Choroid plexus epithelial cell (primary cell): ENCODE data around the gene P2RY4.
"Not testable (repeated sequence)": the region's sequence is repeated elsewhere in the genome, so short reads cannot be mapped to it uniquely, and the experiment has no call there.

Experiments
- DNase-seq: peaks from one replicate; pipeline ENCODE4 v3.0.0-alpha.2; 2010; ENCODE audit warnings: low read depth
- H3K4me3 ChIP-seq: 2 replicates; pipeline ENCODE4 v1.5.1; 2011; ENCODE audit warnings: low read depth, mild to moderate bottlenecking, control low read depth, low read length, moderate library complexity
- CTCF ChIP-seq: conservative IDR thresholded peaks from 2 replicates; pipeline ENCODE4 v1.5.1; 2011; ENCODE audit warnings: low read depth, mild to moderate bottlenecking, control low read depth, inconsistent platforms, low read length, moderate library complexity

P2RY4 gene

GRCh38 chrX:70226687-70227086, 33.3 kb downstream of the P2RY4 start:
- no peak overlapping the region for H3K4me3 ChIP-seq
- no peak for DNase-seq
- TF ChIP-seq CTCF = no peak

GRCh38 chrX:70226048-70226447, 34.0 kb downstream of the P2RY4 start:
- H3K4me3 ChIP-seq = no peak overlapping the region
- no peak for DNase-seq
- no peak for TF ChIP-seq CTCF

- TF ChIP-seq CTCF = no peak
Observed at GRCh38 chrX:70219938-70220764, 39.9 kb downstream of the P2RY4 start.

GRCh38 chrX:70209570-70209969, 50.4 kb downstream of the P2RY4 start:
- DNase-seq, H3K4me3 ChIP-seq: not testable (repeated sequence)

More at GRCh38 chrX:70219938-70220764, 39.9 kb downstream of the P2RY4 start:
- H3K4me3 ChIP-seq = no peak overlapping the region
- DNase-seq = peak; percentile 1

GRCh38 chrX:70208479-70208878, 51.5 kb downstream of the P2RY4 start:
- no peak for TF ChIP-seq CTCF
- H3K4me3 ChIP-seq = no peak overlapping the region
- DNase-seq = peak; percentile 11
